Fibroblast of skin of scalp (primary cell): Measurements from ENCODE around the gene SNX24. TPM values are rescaled to one million over a fixed set of nuclear protein-coding genes. Genes with fewer than 3 reads are reported as not detected.
"Not testable (repeated sequence)": the region's sequence is repeated elsewhere in the genome, so short reads cannot be mapped to it uniquely, and the experiment has no call there.

ENCODE experiments used
- DNase-seq: peaks from one replicate; pipeline ENCODE4 v3.0.0-alpha.2; 2013
- polyA plus RNA-seq, 2 experiments: library from polyadenylated mRNA; unstranded; fragments of 120-200 nt; gene quantifications; one replicate each; pipeline ENCODE4 v1.2.1, GENCODE V29; 2013; ENCODE audit not compliant: insufficient read length in 2 of 2

SNX24 gene, protein sequence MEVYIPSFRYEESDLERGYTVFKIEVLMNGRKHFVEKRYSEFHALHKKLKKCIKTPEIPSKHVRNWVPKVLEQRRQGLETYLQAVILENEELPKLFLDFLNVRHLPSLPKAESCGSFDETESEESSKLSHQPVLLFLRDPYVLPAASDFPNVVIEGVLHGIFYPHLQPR
- 15.7 TPM for polyA plus RNA-seq (2013, experiment 1 of 2; ENCODE audit: insufficient read length)
- polyA plus RNA-seq (2013, experiment 2 of 2; ENCODE audit: insufficient read length): 14.7 TPM

- peak; percentile 72 for DNase-seq
Observed at GRCh38 chr5:122845229-122846050, at the start of gene SNX24. Gene SNX24, plus strand, starts transcription at chr5:122845613. Its CDS starts 21 bp downstream, at chr5:122845634.

DNA sequence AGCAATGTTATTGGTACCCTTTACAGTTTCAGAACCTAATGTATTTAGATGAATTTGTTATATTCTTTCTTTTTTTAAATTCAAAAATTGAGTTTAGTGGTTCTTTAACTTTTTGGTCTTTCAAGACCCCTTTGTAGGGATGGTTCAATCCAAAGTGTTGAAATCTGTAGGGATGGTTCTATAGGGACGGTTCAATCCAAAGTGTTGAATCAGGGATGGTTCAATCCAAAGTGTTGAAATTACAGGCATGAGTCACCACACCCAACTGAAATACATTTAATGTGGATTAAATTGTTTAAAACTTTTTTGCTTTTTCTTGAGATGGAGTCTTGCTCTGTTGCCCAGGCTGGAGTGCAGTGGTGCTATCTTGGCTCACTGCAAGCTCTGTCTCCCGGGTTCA, 39.9 kb upstream of the SNX24 start:
- peak; percentile 54 for DNase-seq

DNA sequence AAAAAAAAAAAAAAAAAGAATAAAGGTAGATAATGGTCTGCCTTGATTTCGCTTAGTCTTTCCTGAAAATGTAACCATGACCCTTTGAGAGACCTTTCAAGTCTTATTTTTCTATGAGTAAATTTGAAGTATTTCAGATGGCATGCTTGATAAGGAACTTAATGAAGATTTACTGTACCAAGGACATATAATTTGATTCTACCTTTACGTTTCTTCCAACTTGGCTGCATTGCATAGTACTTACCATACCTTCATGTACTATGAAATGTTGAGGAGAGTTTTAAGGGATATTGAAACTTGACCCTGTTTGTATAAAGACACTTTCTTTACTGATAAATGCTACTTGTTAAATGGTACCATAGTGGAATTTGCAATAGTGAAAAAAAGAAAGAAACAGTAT, 35.0 kb upstream of the SNX24 start:
- DNase-seq: no peak

DNA sequence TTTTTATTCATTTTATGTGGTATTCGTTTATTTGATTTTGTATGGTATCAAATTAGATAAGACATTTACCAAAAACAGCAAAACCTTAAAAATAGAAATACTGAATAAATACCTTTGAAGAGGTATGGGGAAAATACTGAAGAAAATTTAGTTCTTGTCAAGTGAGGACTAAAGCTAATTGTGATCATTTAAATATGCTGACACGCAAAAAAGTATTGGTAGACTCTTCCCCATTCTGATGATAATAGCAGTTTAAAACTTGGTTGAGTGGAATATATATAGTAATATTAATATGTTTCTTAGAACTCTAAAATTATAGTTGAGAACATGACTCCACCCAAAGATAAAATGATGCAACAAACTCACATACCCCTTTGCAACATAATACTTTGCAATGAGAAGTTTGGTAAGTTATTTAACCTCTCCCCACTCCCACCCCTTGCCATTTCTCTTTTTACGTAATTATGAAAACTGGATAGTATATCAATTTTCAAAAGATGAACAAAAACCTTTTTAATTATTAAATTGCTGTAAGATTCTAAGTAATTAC, 30.1 kb upstream of the SNX24 start:
- DNase-seq: no peak

DNA sequence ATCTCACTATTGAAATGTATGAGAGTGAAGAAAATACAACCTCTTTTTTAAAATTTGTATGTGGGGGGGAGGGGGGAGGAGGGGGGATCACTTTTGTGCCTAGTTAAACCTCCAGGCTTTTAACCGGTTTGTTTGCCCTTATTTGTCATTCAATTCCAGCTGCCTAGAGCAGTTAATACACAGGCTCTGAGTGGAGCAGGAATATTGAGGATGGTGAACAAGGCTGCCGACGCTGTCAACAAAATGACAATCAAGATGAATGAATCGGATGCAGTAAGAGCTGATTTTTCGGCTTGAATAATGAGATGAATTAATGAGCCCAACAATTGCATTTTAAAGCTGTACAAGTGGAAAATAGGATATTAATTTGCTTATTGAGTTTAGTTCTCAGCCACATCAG, 28.7 kb upstream of the SNX24 start:
- DNase-seq: no peak

DNA sequence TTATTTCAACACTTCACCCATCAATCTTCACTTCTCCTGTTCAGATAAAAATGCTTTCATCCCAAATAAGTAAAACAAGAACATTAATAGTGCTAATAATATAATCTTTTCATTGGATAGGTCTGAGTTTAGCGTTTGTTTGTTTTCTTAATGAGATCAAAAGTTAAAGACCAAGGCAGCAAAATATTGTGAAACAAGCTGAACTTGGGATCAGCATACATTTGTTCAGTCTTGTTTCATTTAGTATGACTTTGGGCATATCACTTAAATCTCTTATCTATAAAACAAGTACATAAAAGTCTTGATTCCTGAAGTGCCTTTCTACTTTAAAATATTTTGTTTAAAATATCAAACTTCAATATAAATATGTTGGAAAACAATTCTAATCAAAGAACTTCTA, 13.4 kb upstream of the SNX24 start:
- no peak for DNase-seq

GRCh38 chr5:122835681-122836080, 9.7 kb upstream of the SNX24 start:
- DNase-seq: no peak

DNA sequence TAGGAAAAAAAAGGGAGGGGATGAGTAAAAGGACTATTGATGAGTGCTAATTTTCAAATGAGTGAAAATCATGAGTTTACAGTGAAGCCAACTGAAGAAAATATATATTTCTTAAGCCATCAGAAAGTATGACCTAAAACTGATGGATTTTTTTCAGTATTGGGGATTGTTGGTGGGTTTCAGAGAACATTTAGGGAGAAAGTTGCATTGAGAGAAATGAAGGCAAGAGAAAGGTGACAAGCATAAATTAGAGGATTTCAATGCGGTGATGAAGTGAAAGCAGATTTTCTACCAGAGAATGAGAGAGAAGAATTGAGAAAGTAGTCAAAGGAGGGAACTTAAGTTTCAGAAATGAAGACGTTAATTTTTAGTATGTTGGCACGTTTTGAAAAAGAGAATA, 8.5 kb upstream of the SNX24 start:
- no peak for DNase-seq

GRCh38 chr5:122839731-122840130, 5.7 kb upstream of the SNX24 start:
- DNase-seq: no peak

DNA sequence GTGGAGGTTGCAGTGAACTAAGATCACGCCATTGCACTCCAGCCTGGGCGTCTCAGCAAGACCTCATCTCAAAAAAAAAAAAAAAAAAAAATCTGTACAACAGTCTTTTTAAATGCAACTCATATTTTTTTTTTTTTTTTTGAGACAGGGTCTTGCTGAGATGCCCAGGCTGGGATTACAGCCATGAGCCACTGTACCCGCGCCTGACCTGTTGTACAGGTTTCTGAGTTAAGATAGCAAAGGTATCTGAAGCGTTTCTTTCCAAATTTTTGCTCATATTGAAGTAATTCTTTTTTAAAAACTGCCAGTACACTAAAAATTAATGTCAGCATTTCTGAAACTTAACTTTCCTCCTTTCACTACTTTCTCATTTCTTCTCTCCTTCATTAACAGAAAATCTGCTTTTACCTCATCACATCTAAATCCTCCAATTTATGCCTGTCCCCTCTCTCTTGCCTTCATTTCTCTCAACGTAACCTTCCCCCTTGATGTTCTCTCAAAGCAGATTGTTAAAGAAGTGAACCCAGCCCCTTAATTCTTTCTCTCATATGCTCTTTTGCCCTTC, 3.3 kb upstream of the SNX24 start:
- DNase-seq: no peak

DNA sequence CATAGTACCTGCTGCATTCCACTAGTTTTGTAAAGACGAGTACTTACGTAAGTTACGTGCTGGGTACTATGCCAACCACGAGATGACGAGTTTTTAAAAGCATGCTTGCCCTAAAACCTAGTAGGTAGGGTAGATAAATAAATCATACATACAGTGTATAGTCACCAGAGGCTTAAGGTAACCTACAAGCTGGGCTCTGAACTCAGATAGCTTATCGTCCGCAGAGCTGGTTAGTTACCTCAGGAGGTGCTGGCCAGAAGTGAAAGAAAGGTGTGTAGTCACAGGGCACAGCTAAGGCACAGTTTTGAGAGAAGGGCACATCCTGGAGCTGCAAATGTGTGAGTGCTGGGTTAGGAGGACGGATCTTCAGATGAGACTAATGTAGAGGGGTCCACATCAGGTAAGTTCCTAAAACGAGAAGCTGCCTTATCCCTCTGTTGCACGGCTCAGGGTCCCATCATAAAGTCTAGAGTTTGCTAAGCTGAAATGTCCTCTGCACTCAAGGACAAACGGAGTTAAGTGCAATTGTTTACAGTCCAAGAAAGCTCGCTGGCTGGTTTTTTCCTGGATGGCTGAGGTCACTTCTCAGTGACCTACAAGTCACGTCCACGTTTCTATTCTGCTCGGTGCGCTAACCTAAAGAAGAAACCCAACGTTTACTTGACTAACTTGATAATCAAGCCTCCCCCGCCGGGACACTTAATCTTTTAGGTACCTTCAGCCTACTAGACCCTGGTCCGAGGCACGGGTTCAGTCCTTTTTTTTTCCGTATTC, 1.1 kb upstream of the SNX24 start:
- no peak for DNase-seq

DNA sequence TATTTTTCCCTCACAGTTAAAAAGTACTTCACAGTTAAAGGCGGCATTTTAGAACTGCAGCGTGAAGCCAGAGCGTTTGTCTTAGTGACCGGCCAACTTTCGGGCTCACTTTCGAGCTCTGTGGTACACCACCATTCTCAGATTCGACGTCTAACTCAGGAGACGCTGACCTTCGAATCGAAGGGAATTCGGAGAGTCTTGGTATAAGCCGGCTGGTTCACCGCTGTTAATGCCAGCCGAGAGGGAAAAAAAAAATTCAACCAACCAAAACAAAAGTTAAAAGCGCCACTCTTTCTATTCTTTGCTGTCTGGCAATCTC, 544 bp upstream of the SNX24 start:
- DNase-seq: no peak

- DNase-seq: peak; percentile 63
Observed at GRCh38 chr5:122846051-122846550, 688 bp downstream of the SNX24 start.

DNA sequence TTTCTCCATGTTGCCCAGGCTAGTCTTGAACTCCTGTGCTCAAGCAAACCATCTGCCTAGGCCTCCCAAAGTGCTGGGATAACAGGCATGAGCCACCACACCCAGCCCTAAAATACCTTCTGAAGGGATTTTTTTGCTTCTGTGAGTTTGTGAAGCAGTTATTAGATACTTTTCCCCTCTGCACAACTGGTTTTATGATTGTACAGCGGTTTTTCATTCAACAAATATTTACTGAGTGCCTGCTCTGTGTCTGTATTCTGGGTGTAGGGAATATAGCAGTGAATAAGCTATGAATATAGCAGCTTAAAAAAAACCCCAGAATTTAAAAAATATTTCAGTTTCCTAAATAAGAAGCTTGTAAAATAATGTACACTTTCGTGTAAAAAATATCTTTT, 2.3 kb downstream of the SNX24 start:
- DNase-seq: no peak

GRCh38 chr5:122849771-122850170, 4.4 kb downstream of the SNX24 start:
- DNase-seq: peak; percentile 42

GRCh38 chr5:122857538-122857937, 12.1 kb downstream of the SNX24 start:
- DNase-seq: not testable (repeated sequence)

DNA sequence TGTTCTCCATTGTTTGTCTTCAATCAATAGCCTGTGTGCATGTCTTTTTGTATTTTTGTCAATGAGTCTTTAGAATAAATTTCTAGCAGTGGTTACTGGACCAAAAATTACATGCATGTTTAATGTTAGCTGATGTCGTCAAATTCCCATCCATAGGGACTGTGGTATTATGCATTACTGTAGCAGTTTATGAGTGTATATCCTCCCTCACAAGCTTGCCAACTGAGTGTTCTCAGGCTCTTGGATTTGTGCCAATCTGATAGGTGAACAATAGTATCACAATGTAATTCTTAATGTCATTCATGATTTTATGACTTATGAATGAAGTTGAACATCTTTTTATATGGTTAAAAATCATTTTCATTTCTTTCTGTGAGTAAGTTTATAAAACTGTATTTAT, 13.0 kb downstream of the SNX24 start:
- peak; percentile 30 for DNase-seq

GRCh38 chr5:122863240-122863639, 17.8 kb downstream of the SNX24 start:
- DNase-seq: no peak

GRCh38 chr5:122863721-122864120, 18.3 kb downstream of the SNX24 start:
- DNase-seq: no peak

DNA sequence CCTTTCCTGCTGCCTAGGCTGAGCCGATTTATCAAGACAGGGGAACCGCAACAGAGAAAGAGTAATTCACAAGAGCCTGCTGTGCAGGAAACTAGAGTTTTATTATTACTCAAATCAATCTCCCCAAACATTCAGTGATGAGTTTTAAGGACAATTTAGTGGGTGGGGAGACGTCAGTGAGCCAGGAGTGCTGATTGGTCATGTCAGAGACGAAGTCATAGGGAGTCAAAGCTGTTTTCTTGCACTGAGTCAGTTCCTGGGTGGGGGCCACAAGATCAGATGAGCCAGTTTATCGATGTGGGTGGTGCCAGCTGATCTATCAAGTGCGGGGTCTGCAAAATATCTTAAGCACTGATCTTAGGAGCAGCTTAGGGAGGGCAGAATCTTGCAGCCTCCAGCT, 19.0 kb downstream of the SNX24 start:
- DNase-seq: no peak

- DNase-seq: no peak
Observed at GRCh38 chr5:122864842-122865241, 19.4 kb downstream of the SNX24 start.

- peak; percentile 67 for DNase-seq
Observed at GRCh38 chr5:122870219-122870856, 24.9 kb downstream of the SNX24 start.
